GM12865 (cell line): ENCODE data around the gene DPY19L3.
A peak's percentile ranks its signal among the peaks of the same experiment; 100 is the strongest.
"Not testable (repeated sequence)": the region's sequence is repeated elsewhere in the genome, so short reads cannot be mapped to it uniquely, and the experiment has no call there.

Experiments
- DNase-seq: peaks from one replicate; pipeline ENCODE4 v3.0.0; 2010; ENCODE audit warnings: low read depth
- H3K4me3 ChIP-seq: 2 replicates; pipeline ENCODE4 v1.5.1; 2011; ENCODE audit warnings: mild to moderate bottlenecking, low read depth, low read length, control low read depth
- CTCF ChIP-seq: IDR thresholded peaks from 2 replicates; pipeline ENCODE4 v1.5.1; 2011; ENCODE audit warnings: low read length, control low read depth, low read depth, inconsistent platforms; ENCODE audit not compliant: insufficient read depth; ENCODE audit errors: missing control alignments

DPY19L3 gene

DNA sequence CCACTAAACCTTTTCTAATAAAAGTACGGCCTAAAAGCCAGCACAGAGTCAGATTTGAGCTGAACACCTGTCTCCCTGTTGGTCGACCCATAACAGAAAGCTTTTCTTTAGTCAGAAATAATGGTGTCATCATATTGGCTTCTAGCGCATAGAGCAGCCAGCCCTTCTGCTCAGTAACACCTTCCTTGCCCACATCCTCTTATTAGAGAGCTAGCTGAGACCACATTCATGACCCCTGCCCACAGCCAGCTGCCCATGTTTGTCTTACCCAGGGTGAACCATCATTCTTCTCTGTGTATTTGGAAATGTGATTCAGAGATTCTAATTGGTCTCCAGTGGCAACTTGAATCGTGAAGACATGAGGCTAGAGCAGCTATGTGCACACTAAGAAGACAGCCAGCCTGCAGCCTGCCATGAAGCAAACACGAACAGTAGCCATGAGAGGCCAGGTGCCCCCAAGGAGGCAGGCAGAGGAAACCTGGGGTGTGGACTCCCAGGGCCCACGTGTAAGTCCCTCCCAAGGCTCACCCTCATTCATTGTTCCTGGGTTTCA, 93.2 kb downstream of the DPY19L3 start:
- no peak overlapping the region for H3K4me3 ChIP-seq
- no peak for DNase-seq
- TF ChIP-seq CTCF, result no peak

- DNase-seq, H3K4me3 ChIP-seq: not testable (repeated sequence)
Measured at GRCh38 chr19:32512498-32512897, 106.9 kb downstream of the DPY19L3 start.

- peak; percentile 31 for DNase-seq
- no peak for TF ChIP-seq CTCF
- H3K4me3 ChIP-seq, result no peak overlapping the region
Measured at GRCh38 chr19:32519023-32519422, 113.5 kb downstream of the DPY19L3 start.

GRCh38 chr19:32522967-32523366, 117.4 kb downstream of the DPY19L3 start:
- TF ChIP-seq CTCF, result no peak
- no peak overlapping the region for H3K4me3 ChIP-seq
- DNase-seq, result no peak

DNA sequence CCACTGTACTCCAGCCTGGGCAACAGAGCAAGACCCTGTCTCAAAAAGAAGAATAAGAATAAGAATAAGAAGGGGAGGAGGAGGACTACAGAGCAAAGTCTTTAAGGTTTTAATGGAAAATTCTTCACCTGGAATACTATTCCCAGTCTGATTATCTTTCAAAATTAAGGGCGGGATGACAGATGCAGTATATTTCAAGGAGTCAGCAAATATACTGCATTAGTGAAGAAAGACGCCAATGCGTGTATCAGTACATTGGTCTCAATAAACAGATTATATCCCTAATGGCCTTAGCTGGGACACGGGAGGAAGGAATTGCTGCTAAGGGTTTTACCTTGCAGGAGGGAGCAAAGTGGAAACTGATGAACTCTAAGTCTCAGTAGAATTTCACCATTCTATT, 121.3 kb downstream of the DPY19L3 start:
- no peak for TF ChIP-seq CTCF
- no peak for DNase-seq

GRCh38 chr19:32530773-32531172, 125.2 kb downstream of the DPY19L3 start:
- DNase-seq, result no peak
- no peak for TF ChIP-seq CTCF
- H3K4me3 ChIP-seq, result no peak overlapping the region

More for the DNA sequence above, 121.3 kb downstream of the DPY19L3 start:
- H3K4me3 ChIP-seq, result no peak overlapping the region

- no peak overlapping the region for H3K4me3 ChIP-seq
- no peak for TF ChIP-seq CTCF
- DNase-seq, result no peak
Measured at GRCh38 chr19:32532233-32532632, 126.7 kb downstream of the DPY19L3 start.
